AG08395 (cell line): ENCODE results near the gene MYL5.
"Not testable (repeated sequence)": the region's sequence is repeated elsewhere in the genome, so short reads cannot be mapped to it uniquely, and the experiment has no call there.

Experiments used
- DNase-seq: peaks from one replicate; pipeline ENCODE4 v3.0.0; 2012; ENCODE audit warnings: mixed read lengths, low spot score

Gene MYL5

GRCh38 chr4:705278-706082 lies 31.1 kb downstream of the MYL5 start, which contains the start of gene PCGF3:
Gene PCGF3, plus strand, starts transcription at chr4:705832. Its CDS starts 27,849 bp downstream, at chr4:733681.
- peak; percentile 100 for DNase-seq

- DNase-seq, result not testable (repeated sequence)
These were observed 31.8 kb downstream of the MYL5 start for GRCh38 chr4:706083-706633.

DNA sequence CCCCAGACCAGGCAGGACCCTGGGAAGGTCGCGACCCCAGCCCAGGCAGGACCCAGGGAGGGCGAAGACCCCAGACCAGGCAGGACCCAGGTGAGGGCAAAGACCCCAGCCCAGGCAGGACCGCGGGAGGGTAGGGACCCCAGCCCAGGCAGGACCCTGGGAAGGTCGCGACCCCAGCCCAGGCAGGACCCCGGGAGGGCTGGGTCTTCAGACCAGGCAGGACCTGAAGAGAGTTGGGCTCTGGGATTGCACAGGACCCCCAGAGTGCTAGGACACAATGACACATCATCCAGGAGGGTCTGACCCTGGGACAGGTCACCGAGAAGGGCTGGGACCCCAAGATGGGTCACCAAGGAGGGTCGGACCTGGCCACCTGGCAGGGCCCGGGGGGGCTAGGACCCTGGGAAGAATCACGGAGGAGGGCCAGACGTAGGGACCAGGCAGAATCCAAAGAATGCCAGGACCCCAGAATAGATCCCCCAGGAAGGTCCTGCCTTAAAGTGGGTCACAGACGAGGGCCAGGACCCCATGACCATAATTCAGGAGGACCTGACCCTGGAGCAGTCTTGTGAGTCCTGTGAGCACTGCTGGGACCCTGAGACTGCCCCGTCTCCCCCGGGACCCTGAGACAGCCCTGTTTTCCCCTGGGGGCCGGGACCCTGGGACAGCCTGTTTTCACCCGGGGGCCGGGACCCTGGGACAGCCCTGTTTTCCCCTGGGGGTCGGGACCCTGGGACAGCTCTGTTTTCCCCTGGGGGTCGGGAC lies 32.7 kb downstream of the MYL5 start:
- DNase-seq, result no peak

GRCh38 chr4:707929-708630 lies 33.7 kb downstream of the MYL5 start:
- DNase-seq, result no peak

DNA sequence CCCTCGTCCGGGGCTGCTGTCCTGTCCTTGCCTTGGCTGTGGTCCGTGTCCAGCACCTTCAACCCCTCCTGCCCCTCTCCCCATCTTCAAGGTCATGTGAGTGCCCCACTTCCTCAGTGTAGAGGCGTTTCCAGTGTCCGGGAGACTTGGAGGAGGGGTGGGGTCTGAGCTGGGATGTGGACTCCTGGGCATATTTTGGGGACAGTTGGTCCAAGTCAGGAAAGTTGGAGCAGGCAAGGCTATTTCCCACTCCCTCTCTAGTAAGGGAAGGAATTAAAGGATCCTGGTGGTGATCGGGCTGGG lies 34.2 kb downstream of the MYL5 start:
- DNase-seq, result no peak

DNA sequence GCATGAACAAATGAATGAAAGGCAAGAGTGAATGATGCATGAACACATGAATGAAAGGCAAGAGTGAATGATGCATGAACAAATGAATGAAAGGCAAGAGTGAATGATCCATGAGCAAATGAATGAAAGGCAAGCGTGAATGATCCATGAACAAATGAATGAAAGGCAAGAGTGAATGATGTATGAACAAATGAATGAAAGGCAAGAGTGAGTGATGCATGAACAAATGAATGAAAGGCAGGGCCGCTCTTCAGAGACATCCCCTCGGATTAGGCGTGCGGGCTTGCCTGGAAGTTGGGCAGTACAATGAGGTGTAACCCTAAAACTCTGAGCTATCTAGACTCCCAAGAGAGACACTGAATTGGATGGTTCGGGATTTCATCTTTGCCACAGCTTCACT lies 35.0 kb downstream of the MYL5 start:
- DNase-seq, result no peak

DNA sequence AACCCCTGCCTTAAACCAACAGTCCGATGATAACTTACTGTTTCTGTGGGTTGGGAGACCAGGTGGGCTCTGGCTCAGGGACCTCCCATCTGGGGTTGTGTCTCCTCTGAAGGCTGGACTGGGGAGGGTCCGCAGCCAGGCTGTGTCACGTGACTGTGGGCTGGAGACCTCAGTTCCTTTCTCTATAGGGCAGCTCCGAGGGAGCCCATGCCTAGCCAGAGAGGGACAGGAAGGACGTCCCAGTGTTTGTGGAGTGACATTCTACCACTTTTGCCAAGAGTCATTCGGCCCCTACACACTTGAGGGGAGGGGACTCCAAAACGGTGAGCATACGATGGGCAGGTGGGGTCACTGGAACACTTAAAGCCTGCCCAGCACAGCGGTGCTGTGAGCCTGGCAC lies 35.8 kb downstream of the MYL5 start:
- DNase-seq, result no peak

DNA sequence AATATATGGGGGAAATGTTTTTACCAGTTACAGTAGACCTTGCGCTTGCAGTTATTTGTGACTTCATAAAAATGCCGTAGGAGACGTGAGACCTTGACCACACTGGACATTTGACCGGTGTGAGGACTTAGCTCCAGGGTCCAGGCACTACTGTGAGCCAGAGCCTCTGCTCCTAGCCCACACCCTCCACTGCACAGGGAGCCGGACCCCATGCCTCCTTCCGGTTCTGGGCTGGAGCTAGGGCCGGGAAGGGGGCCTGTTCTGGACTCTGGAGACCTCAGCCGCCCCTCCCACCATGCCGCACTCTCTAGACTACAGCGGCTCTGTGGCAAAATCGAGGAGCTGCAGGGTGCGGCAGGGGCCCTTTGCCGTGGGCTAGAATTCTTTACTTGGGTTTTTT lies 36.6 kb downstream of the MYL5 start:
- no peak for DNase-seq

- no peak for DNase-seq
These were observed 37.8 kb downstream of the MYL5 start for GRCh38 chr4:712093-712492.

GRCh38 chr4:712916-713632 lies 38.7 kb downstream of the MYL5 start:
- DNase-seq, result no peak

- no peak for DNase-seq
These were observed 39.7 kb downstream of the MYL5 start for GRCh38 chr4:714087-714486.

GRCh38 chr4:717601-718320 lies 43.4 kb downstream of the MYL5 start:
- no peak for DNase-seq

DNA sequence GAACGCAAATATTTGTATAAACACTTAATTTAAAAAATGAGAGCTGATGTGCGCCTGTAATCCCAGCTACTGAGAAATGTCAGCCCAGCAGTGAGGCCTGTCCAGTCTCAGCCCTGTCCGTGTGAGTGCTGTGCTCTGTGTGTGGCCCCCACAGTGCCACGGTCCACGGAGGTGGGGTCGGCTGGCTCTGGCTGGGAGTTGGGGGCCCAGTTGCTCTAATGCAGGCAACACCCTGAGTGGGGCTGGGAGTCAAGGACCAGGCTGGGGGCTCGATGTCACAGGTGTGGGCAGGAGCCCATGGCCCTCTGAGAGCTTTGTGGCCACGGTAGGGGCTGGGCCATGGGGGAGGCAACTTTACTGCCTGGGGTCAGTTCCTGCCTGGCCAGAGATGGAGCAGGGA lies 44.1 kb downstream of the MYL5 start:
- no peak for DNase-seq

DNA sequence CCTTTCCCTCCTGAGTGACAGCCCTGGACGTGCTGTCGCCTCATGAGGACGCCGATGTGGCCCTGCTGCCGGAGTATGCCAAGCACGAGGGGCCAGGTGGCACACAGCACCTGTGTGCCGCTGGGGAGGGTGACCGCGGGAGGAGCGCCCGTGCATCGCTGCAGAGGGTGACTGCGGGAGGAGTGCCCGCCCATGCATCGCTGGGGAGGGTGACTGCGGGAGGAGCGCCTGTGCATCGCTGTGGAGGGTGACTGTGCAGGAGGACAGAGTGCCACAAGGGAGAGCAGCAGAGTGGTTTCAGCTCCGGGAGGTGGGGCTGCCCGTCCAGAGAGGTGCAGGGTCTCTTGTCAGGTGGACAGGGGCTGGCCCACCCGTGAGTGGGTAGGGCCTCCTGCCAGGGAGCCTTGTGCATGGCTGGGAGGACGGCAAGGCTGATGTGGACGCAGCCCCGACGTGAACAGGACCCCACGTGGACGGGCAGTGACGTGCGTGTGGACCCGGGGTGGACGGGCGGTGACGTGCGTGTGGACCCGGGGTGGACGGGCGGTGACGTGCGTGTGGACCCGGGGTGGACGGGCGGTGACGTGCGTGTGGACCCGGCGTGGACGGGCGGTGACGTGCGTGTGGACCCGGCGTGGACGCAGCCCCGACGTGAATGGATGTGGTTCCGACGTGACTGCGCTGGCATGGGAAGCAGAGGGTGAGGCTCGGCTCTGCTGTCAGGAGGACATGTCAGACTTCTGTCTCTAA lies 45.9 kb downstream of the MYL5 start:
- DNase-seq, result no peak

GRCh38 chr4:721261-722168 lies 47.2 kb downstream of the MYL5 start:
- peak; percentile 55 for DNase-seq

GRCh38 chr4:722169-722725 lies 47.9 kb downstream of the MYL5 start:
- DNase-seq, result no peak

- DNase-seq, result no peak
These were observed 48.6 kb downstream of the MYL5 start for GRCh38 chr4:722851-723360.

GRCh38 chr4:723751-724530 lies 49.6 kb downstream of the MYL5 start:
- no peak for DNase-seq
